HepG2 (cell line): ENCODE results near the gene PTPRD. TPM values are rescaled to one million over a fixed set of nuclear protein-coding genes. Genes with fewer than 3 reads are reported as not detected.

Experiments
- ATAC-seq: fragments of 200-7000 bp; cut with Tn5 transposase; 3 replicates; pipeline ENCODE4 v1.9.1; 2020; ENCODE audit warnings: mild to moderate bottlenecking, moderate library complexity
- BruUV-seq: library from RNA; stranded (reverse); fragments of 400-500 nt; replicated peaks from 2 replicates; lab custom pipeline; 2021; lab: Mats Ljungman, UMichigan
- CTCF ChIA-PET: fragments of 300-600 bp; formaldehyde crosslinking; extraction: SDS; loops from one replicate; lab custom pipeline; 2021; ENCODE audit warnings: low total read pairs, inconsistent platforms, low intra/inter-chr PET ratio; lab: Yijun Ruan, JAX
- POLR2A ChIA-PET: fragments of 350-600 bp; sonication (Branson Sonifier 250); formaldehyde crosslinking; loops from one replicate; lab custom pipeline; 2020; ENCODE audit warnings: antibody characterized with exemption, inconsistent platforms; lab: Yijun Ruan, JAX
- DNase-seq: peaks from one replicate; pipeline ENCODE4 v3.0.0-alpha.2; 2015; ENCODE audit warnings: low spot score
- FAIRE-seq: peaks from 3 replicates; lab custom pipeline; 2011; peaks lifted over from hg19 to GRCh38; lab: Jason Lieb, UNC
- H2AFZ ChIP-seq: one replicate; pipeline ENCODE4 v1.6.1; 2011; ENCODE audit warnings: low read length, inconsistent platforms
- H3K27ac ChIP-seq: fragments of 300-600 bp; 3 replicates; pipeline ENCODE4 v1.8.0; 2011; ENCODE audit warnings: mixed run types, mild to moderate bottlenecking, mixed read lengths, low read length, inconsistent platforms; ENCODE audit not compliant: insufficient read depth; ENCODE audit errors: extremely low read length
- H3K27me3 ChIP-seq, 2 experiments: fragments of 200-600 bp in 1 of 2; 2 replicates in 1 of 2; 3 replicates in 1 of 2; pipeline versions ENCODE4 v1.6.0 to v1.8.0; 2011; ENCODE audit warnings: low read length in 2 of 2, mild to moderate bottlenecking in 2 of 2, moderate library complexity in 2 of 2, inconsistent platforms in 1 of 2; ENCODE audit not compliant: insufficient read depth in 2 of 2, control insufficient read depth in 1 of 2
- H3K36me3 ChIP-seq, 2 experiments: fragments of 200-600 bp in 1 of 2; replicated peaks in 1 of 2; 2 replicates in 1 of 2; 3 replicates in 1 of 2; pipeline versions ENCODE4 v1.5.1 to v1.8.0; 2011; ENCODE audit warnings: low read length in 2 of 2, inconsistent platforms in 1 of 2; ENCODE audit not compliant: insufficient read depth in 2 of 2, control insufficient read depth in 1 of 2
- H3K4me1 ChIP-seq: 2 replicates; pipeline ENCODE4 v1.5.1; 2012; ENCODE audit warnings: low read length, inconsistent platforms; ENCODE audit not compliant: insufficient read depth
- H3K4me2 ChIP-seq: 2 replicates; pipeline ENCODE4 v1.6.0; 2011; ENCODE audit warnings: low read depth, low read length, inconsistent platforms
- H3K4me3 ChIP-seq, 3 experiments: fragments of 200-600 bp in 1 of 3; sonication (generic), shearing (Covaris generic) in 1 of 3; replicated peaks in 1 of 3; 2 replicates each; pipeline ENCODE4 v1.5.1; 2011 to 2016; ENCODE audit warnings: low read length in 3 of 3, inconsistent platforms in 2 of 3, low read depth in 2 of 3, mild to moderate bottlenecking in 2 of 3, control low read depth in 1 of 3, mixed read lengths in 1 of 3; ENCODE audit not compliant: insufficient read depth in 1 of 3
- H3K79me2 ChIP-seq: one replicate; pipeline ENCODE4 v1.6.1; 2011; ENCODE audit warnings: low read length, inconsistent platforms; ENCODE audit not compliant: insufficient read depth
- H3K9ac ChIP-seq: 2 replicates; pipeline ENCODE4 v1.6.0; 2011; ENCODE audit warnings: mild to moderate bottlenecking, low read depth, low read length, inconsistent platforms; ENCODE audit not compliant: insufficient read depth
- H3K9me3 ChIP-seq: 2 replicates; pipeline ENCODE4 v1.5.1; 2012; ENCODE audit warnings: mild to moderate bottlenecking, low read length
- H4K20me1 ChIP-seq: 2 replicates; pipeline ENCODE4 v1.6.0; 2011; ENCODE audit warnings: inconsistent platforms, mild to moderate bottlenecking, low read length, moderate library complexity; ENCODE audit not compliant: insufficient read depth
- BRCA1 ChIP-seq: sonication (generic); formaldehyde crosslinking; IDR thresholded peaks from 2 replicates; pipeline ENCODE4 v1.4.0; 2020; ENCODE audit warnings: missing genetic modification reagents
- BRD4 ChIP-seq: sonication (generic); formaldehyde crosslinking; IDR thresholded peaks from 2 replicates; pipeline ENCODE4 v1.4.0; 2020; ENCODE audit warnings: missing genetic modification reagents
- ETV5 ChIP-seq: IDR thresholded peaks from 2 replicates; pipeline ENCODE4 v1.6.1; 2018; ENCODE audit warnings: missing biosample characterization, missing genetic modification reagents, inconsistent platforms, borderline replicate concordance
- KLF9 ChIP-seq: IDR thresholded peaks from 2 replicates; pipeline ENCODE4 v1.6.1; 2016; ENCODE audit warnings: low read depth
- MAX ChIP-seq: IDR thresholded peaks from 2 replicates; pipeline ENCODE4 v1.6.1; 2012; ENCODE audit warnings: inconsistent platforms
- NRL ChIP-seq: sonication (generic); formaldehyde crosslinking; IDR thresholded peaks from 2 replicates; pipeline ENCODE4 v1.5.0; 2020; ENCODE audit warnings: missing genetic modification reagents, mild to moderate bottlenecking, moderate library complexity, borderline replicate concordance
- PBX3 ChIP-seq: sonication (generic); formaldehyde crosslinking; IDR thresholded peaks from 2 replicates; pipeline ENCODE4 v1.8.1; 2023; ENCODE audit warnings: missing genetic modification reagents, inconsistent platforms, borderline replicate concordance
- PHF20 ChIP-seq: sonication (generic); formaldehyde crosslinking; IDR thresholded peaks from 2 replicates; pipeline ENCODE4 v1.5.0; 2020; ENCODE audit warnings: mild to moderate bottlenecking, missing genetic modification reagents
- PLRG1 ChIP-seq: fragments of 450-650 bp; conservative IDR thresholded peaks from 2 replicates; pipeline ENCODE4 v1.6.1; 2016
- PRDM15 ChIP-seq: sonication (generic); formaldehyde crosslinking; IDR thresholded peaks from 2 replicates; pipeline ENCODE4 v1.4.0; 2020; ENCODE audit warnings: missing genetic modification reagents
- RARA ChIP-seq: IDR thresholded peaks from 2 replicates; pipeline ENCODE4 v1.6.1; 2016; ENCODE audit warnings: missing genetic modification reagents, missing compliant biosample characterization
- SALL2 ChIP-seq: sonication (generic); formaldehyde crosslinking; IDR thresholded peaks from 2 replicates; pipeline ENCODE4 v1.8.1; 2023; ENCODE audit warnings: mild to moderate bottlenecking, missing genetic modification reagents, inconsistent platforms
- SOX6 ChIP-seq, 2 experiments: fragments of 450-650 bp in 1 of 2; sonication (generic) in 1 of 2; formaldehyde crosslinking in 1 of 2; IDR thresholded peaks; 2 replicates each; pipeline versions ENCODE4 v1.4.0 to v1.6.1; 2017 to 2020; ENCODE audit warnings: antibody characterized with exemption in 1 of 2, mild to moderate bottlenecking in 1 of 2, missing genetic modification reagents in 1 of 2
- XRCC5 ChIP-seq: fragments of 200-400 bp; formaldehyde crosslinking; optimal IDR thresholded peaks from 2 replicates; pipeline ENCODE3; 2017; ENCODE audit warnings: mild to moderate bottlenecking, low read length
- ZBTB14 ChIP-seq: sonication (generic); formaldehyde crosslinking; IDR thresholded peaks from 2 replicates; pipeline ENCODE4 v1.4.0; 2020; ENCODE audit warnings: missing genetic modification reagents
- ZNF33B ChIP-seq: sonication (generic); formaldehyde crosslinking; IDR thresholded peaks from 2 replicates; pipeline ENCODE4 v1.5.1; 2020; ENCODE audit warnings: mild to moderate bottlenecking, missing genetic modification reagents
- WGBS: methylation state at CpG from one replicate; pipeline ENCODE4 v1.1.6; 2017; ENCODE audit warnings: low lambda C conversion rate; 5-methylcytosine and 5-hydroxymethylcytosine counted together
- in situ Hi-C: cut with HindIII; loops from 2 replicates; pipeline ENCODE4 v1.10.0; 2017; ENCODE audit warnings: low pct_unique_long_range_greater_than_20kb; ENCODE audit not compliant: extremely low pct_ligation_motif_present
- intact Hi-C: fragments of 100-400 bp; cut with micrococcal nuclease; formaldehyde crosslinking; loops from one replicate; pipeline ENCODE4 v1.10.0; 2022; ENCODE audit not compliant: unreplicated experiment
- polyA plus RNA-seq, 8 experiments: library from polyadenylated mRNA; depleted of rRNA in 3 of 8; stranded (reverse) in 7 of 8; unstranded in 1 of 8; fragments of >200 nt; fragmentation: Illumina TruSeq in 4 of 8; extraction: Trizol in 4 of 8; gene quantifications; 2 replicates each; pipeline versions ENCODE4 v1.2.1 to v1.2.3, GENCODE V29; 2011 to 2016; ENCODE audit warnings: low read depth in 4 of 8, missing spikeins in 1 of 8, mixed read lengths in 1 of 8; ENCODE audit not compliant: insufficient read depth in 1 of 8
- total RNA-seq, 5 experiments: library from RNA; depleted of rRNA; stranded (reverse); fragments of >200 nt; fragmentation: Illumina TruSeq; extraction: Trizol; gene quantifications; 2 replicates each; pipeline ENCODE4 v1.2.3, GENCODE V29; 2016; ENCODE audit warnings: low read depth in 1 of 5

The PTPRD gene
- total and polyA plus RNA-seq, 2 of the 13 experiments (the other 11 are each of a cell fraction or from before 2014, with no cell fraction given) = 0.05 TPM; not detected in 1

- no peak for TF ChIP-seq MAX
- no peak for TF ChIP-seq BRCA1 (CRISPR knock-in tag)
- no peak for TF ChIP-seq BRD4 (CRISPR knock-in tag)
Observed at GRCh38 chr9:8815931-8816330, 1796.9 kb downstream of the PTPRD start (continued).

GRCh38 chr9:8815219-8815618 is 1797.6 kb downstream of the PTPRD start:
- Histone ChIP-seq H4K20me1 (no peaks in the 10 kb centered on the region), H2AFZ (no peak overlapping the region), H3K27ac (no peak overlapping the region), H3K4me3 (no peak overlapping the region), H3K79me2 (no peaks in the 10 kb centered on the region), H3K4me2 (no peak overlapping the region), H3K9ac (no peak overlapping the region), H3K36me3 (no peaks in the 10 kb centered on the region), H3K4me1 (no peaks in the 10 kb centered on the region), H3K27me3 (no peaks in the 10 kb centered on the region), H3K9me3 (no peaks in the 10 kb centered on the region)
- DNase-seq (no peak), ATAC-seq (no peak), FAIRE-seq (no peak)
- intact Hi-C loops (no loop called here), in situ Hi-C loops (no loop called here)
- ChIA-PET CTCF (no interaction called here), POLR2A (no interaction called here)
- no TSS peak for BruUV-seq
- TF ChIP-seq PLRG1 = no peak
- no peak for TF ChIP-seq NRL
- no peak for TF ChIP-seq PRDM15 (CRISPR knock-in tag)
- no peak for TF ChIP-seq KLF9 (CRISPR knock-in tag)
- TF ChIP-seq ZNF33B (CRISPR knock-in tag) = no peak
- TF ChIP-seq PBX3 (CRISPR knock-in tag) = no peak
- no peak for TF ChIP-seq ZBTB14 (CRISPR knock-in tag)
- no peak for TF ChIP-seq XRCC5
- no peak for TF ChIP-seq RARA (CRISPR knock-in tag)
- no peak for TF ChIP-seq SOX6 (IDR thresholded peaks at IDR 0.05)
- no peak for TF ChIP-seq SOX6 (CRISPR knock-in tag; IDR thresholded peaks at IDR 0.05)
- no peak for TF ChIP-seq PHF20 (CRISPR knock-in tag)
- TF ChIP-seq ETV5 (CRISPR knock-in tag) = no peak
- no peak for TF ChIP-seq SALL2 (CRISPR knock-in tag)
- 2% methylated on average over 1 of the region's 1 CpG for WGBS
